HepG2 (cell line): ENCODE measurements around the gene EHD4. TPM values are rescaled to one million over a fixed set of nuclear protein-coding genes. Genes with fewer than 3 reads are reported as not detected.

Experiments
- ATAC-seq: fragments of 200-7000 bp; cut with Tn5 transposase; 3 replicates; pipeline ENCODE4 v1.9.1; 2020; ENCODE audit warnings: mild to moderate bottlenecking, moderate library complexity
- BruUV-seq: library from RNA; stranded (reverse); fragments of 400-500 nt; replicated peaks from 2 replicates; lab custom pipeline; 2021; lab: Mats Ljungman, UMichigan
- CTCF ChIA-PET: fragments of 300-600 bp; formaldehyde crosslinking; extraction: SDS; loops from one replicate; lab custom pipeline; 2021; ENCODE audit warnings: low total read pairs, inconsistent platforms, low intra/inter-chr PET ratio; lab: Yijun Ruan, JAX
- POLR2A ChIA-PET: fragments of 350-600 bp; sonication (Branson Sonifier 250); formaldehyde crosslinking; loops from one replicate; lab custom pipeline; 2020; ENCODE audit warnings: antibody characterized with exemption, inconsistent platforms; lab: Yijun Ruan, JAX
- DNase-seq: peaks from one replicate; pipeline ENCODE4 v3.0.0-alpha.2; 2015; ENCODE audit warnings: low spot score
- FAIRE-seq: peaks from 3 replicates; lab custom pipeline; 2011; peaks lifted over from hg19 to GRCh38; lab: Jason Lieb, UNC
- H2AFZ ChIP-seq: one replicate; pipeline ENCODE4 v1.6.1; 2011; ENCODE audit warnings: low read length, inconsistent platforms
- H3K27ac ChIP-seq: fragments of 300-600 bp; 3 replicates; pipeline ENCODE4 v1.8.0; 2011; ENCODE audit warnings: mixed run types, mild to moderate bottlenecking, mixed read lengths, low read length, inconsistent platforms; ENCODE audit not compliant: insufficient read depth; ENCODE audit errors: extremely low read length
- H3K27me3 ChIP-seq, 2 experiments: fragments of 200-600 bp in 1 of 2; 2 replicates in 1 of 2; 3 replicates in 1 of 2; pipeline versions ENCODE4 v1.6.0 to v1.8.0; 2011; ENCODE audit warnings: low read length in 2 of 2, mild to moderate bottlenecking in 2 of 2, moderate library complexity in 2 of 2, inconsistent platforms in 1 of 2; ENCODE audit not compliant: insufficient read depth in 2 of 2, control insufficient read depth in 1 of 2
- H3K36me3 ChIP-seq, 2 experiments: fragments of 200-600 bp in 1 of 2; replicated peaks in 1 of 2; 2 replicates in 1 of 2; 3 replicates in 1 of 2; pipeline versions ENCODE4 v1.5.1 to v1.8.0; 2011; ENCODE audit warnings: low read length in 2 of 2, inconsistent platforms in 1 of 2; ENCODE audit not compliant: insufficient read depth in 2 of 2, control insufficient read depth in 1 of 2
- H3K4me1 ChIP-seq: 2 replicates; pipeline ENCODE4 v1.5.1; 2012; ENCODE audit warnings: low read length, inconsistent platforms; ENCODE audit not compliant: insufficient read depth
- H3K4me2 ChIP-seq: 2 replicates; pipeline ENCODE4 v1.6.0; 2011; ENCODE audit warnings: low read depth, low read length, inconsistent platforms
- H3K4me3 ChIP-seq, 3 experiments: fragments of 200-600 bp in 1 of 3; sonication (generic), shearing (Covaris generic) in 1 of 3; replicated peaks in 1 of 3; 2 replicates each; pipeline ENCODE4 v1.5.1; 2011 to 2016; ENCODE audit warnings: low read length in 3 of 3, inconsistent platforms in 2 of 3, low read depth in 2 of 3, mild to moderate bottlenecking in 2 of 3, control low read depth in 1 of 3, mixed read lengths in 1 of 3; ENCODE audit not compliant: insufficient read depth in 1 of 3
- H3K79me2 ChIP-seq: one replicate; pipeline ENCODE4 v1.6.1; 2011; ENCODE audit warnings: low read length, inconsistent platforms; ENCODE audit not compliant: insufficient read depth
- H3K9ac ChIP-seq: 2 replicates; pipeline ENCODE4 v1.6.0; 2011; ENCODE audit warnings: mild to moderate bottlenecking, low read depth, low read length, inconsistent platforms; ENCODE audit not compliant: insufficient read depth
- H3K9me3 ChIP-seq: 2 replicates; pipeline ENCODE4 v1.5.1; 2012; ENCODE audit warnings: mild to moderate bottlenecking, low read length
- H4K20me1 ChIP-seq: 2 replicates; pipeline ENCODE4 v1.6.0; 2011; ENCODE audit warnings: inconsistent platforms, mild to moderate bottlenecking, low read length, moderate library complexity; ENCODE audit not compliant: insufficient read depth
- ARID2 ChIP-seq: sonication (generic); formaldehyde crosslinking; IDR thresholded peaks from 2 replicates; pipeline ENCODE4 v1.8.1; 2022; ENCODE audit warnings: mild to moderate bottlenecking, missing genetic modification reagents, borderline replicate concordance
- MEIS2 ChIP-seq: sonication (generic); formaldehyde crosslinking; IDR thresholded peaks from 2 replicates; pipeline ENCODE4 v1.9.0; 2021; ENCODE audit warnings: mild to moderate bottlenecking, missing genetic modification reagents
- ONECUT2 ChIP-seq: sonication (generic); formaldehyde crosslinking; IDR thresholded peaks from 2 replicates; pipeline ENCODE4 v1.4.0; 2020; ENCODE audit warnings: missing genetic modification reagents
- ZNF225 ChIP-seq: sonication (generic); formaldehyde crosslinking; IDR thresholded peaks from 2 replicates; pipeline ENCODE4 v1.4.0; 2020; ENCODE audit warnings: mild to moderate bottlenecking, missing genetic modification reagents
- ZNF367 ChIP-seq: sonication (generic); formaldehyde crosslinking; IDR thresholded peaks from 2 replicates; pipeline ENCODE4 v1.4.0; 2020; ENCODE audit warnings: missing genetic modification reagents, borderline replicate concordance
- ZNF431 ChIP-seq: sonication (generic); formaldehyde crosslinking; IDR thresholded peaks from 2 replicates; pipeline ENCODE4 v1.9.0; 2022; ENCODE audit warnings: missing genetic modification reagents, low read depth, mild to moderate bottlenecking, borderline replicate concordance
- ZNF432 ChIP-seq: sonication (generic); formaldehyde crosslinking; IDR thresholded peaks from 2 replicates; pipeline ENCODE4 v1.5.0; 2020; ENCODE audit warnings: missing genetic modification reagents, mild to moderate bottlenecking, borderline replicate concordance
- ZNF546 ChIP-seq: sonication (generic); formaldehyde crosslinking; conservative IDR thresholded peaks from 2 replicates; pipeline ENCODE4 v1.8.1; 2023; ENCODE audit warnings: mild to moderate bottlenecking, missing genetic modification reagents
- ZNF549 ChIP-seq: sonication (generic); formaldehyde crosslinking; IDR thresholded peaks from 2 replicates; pipeline ENCODE4 v1.5.0; 2020; ENCODE audit warnings: missing genetic modification reagents
- ZNF552 ChIP-seq: sonication (generic); formaldehyde crosslinking; IDR thresholded peaks from 2 replicates; pipeline ENCODE4 v1.9.0; 2022; ENCODE audit warnings: missing genetic modification reagents, mild to moderate bottlenecking, borderline replicate concordance
- ZNF790 ChIP-seq: sonication (generic); formaldehyde crosslinking; IDR thresholded peaks from 2 replicates; pipeline ENCODE4 v1.8.0; 2022; ENCODE audit warnings: missing genetic modification reagents, mild to moderate bottlenecking, borderline replicate concordance
- ZNF883 ChIP-seq: sonication (generic); formaldehyde crosslinking; IDR thresholded peaks from 2 replicates; pipeline ENCODE4 v1.5.1; 2020; ENCODE audit warnings: mild to moderate bottlenecking, missing genetic modification reagents; ENCODE audit errors: not compliant biosample characterization
- WGBS: methylation state at CpG from one replicate; pipeline ENCODE4 v1.1.6; 2017; ENCODE audit warnings: low lambda C conversion rate; 5-methylcytosine and 5-hydroxymethylcytosine counted together
- in situ Hi-C: cut with HindIII; loops from 2 replicates; pipeline ENCODE4 v1.10.0; 2017; ENCODE audit warnings: low pct_unique_long_range_greater_than_20kb; ENCODE audit not compliant: extremely low pct_ligation_motif_present
- intact Hi-C: fragments of 100-400 bp; cut with micrococcal nuclease; formaldehyde crosslinking; loops from one replicate; pipeline ENCODE4 v1.10.0; 2022; ENCODE audit not compliant: unreplicated experiment
- polyA plus RNA-seq, 8 experiments: library from polyadenylated mRNA; depleted of rRNA in 3 of 8; stranded (reverse) in 7 of 8; unstranded in 1 of 8; fragments of >200 nt; fragmentation: Illumina TruSeq in 4 of 8; extraction: Trizol in 4 of 8; gene quantifications; 2 replicates each; pipeline versions ENCODE4 v1.2.1 to v1.2.3, GENCODE V29; 2011 to 2016; ENCODE audit warnings: low read depth in 4 of 8, missing spikeins in 1 of 8, mixed read lengths in 1 of 8; ENCODE audit not compliant: insufficient read depth in 1 of 8
- total RNA-seq, 5 experiments: library from RNA; depleted of rRNA; stranded (reverse); fragments of >200 nt; fragmentation: Illumina TruSeq; extraction: Trizol; gene quantifications; 2 replicates each; pipeline ENCODE4 v1.2.3, GENCODE V29; 2016; ENCODE audit warnings: low read depth in 1 of 5
- TF ChIP-seq, protein P1 (sequence below): sonication (generic); formaldehyde crosslinking; IDR thresholded peaks from 2 replicates; pipeline ENCODE4 v1.5.0; 2020; ENCODE audit warnings: mild to moderate bottlenecking, low read depth, missing genetic modification reagents, borderline replicate concordance
- TF ChIP-seq, protein P2 (sequence below): sonication (generic); formaldehyde crosslinking; IDR thresholded peaks from 2 replicates; pipeline ENCODE4 v1.5.0; 2020; ENCODE audit warnings: mild to moderate bottlenecking, missing genetic modification reagents
- TF ChIP-seq, protein P3 (sequence below): sonication (generic); formaldehyde crosslinking; IDR thresholded peaks from 2 replicates; pipeline ENCODE4 v1.5.0; 2020; ENCODE audit warnings: mild to moderate bottlenecking, missing genetic modification reagents
- TF ChIP-seq, protein P4 (sequence below): sonication (generic); formaldehyde crosslinking; IDR thresholded peaks from 2 replicates; pipeline ENCODE4 v1.4.0; 2020; ENCODE audit warnings: mild to moderate bottlenecking, missing genetic modification reagents
- TF ChIP-seq, protein P5 (sequence below): sonication (generic); formaldehyde crosslinking; IDR thresholded peaks from 2 replicates; pipeline ENCODE4 v1.8.0; 2022; ENCODE audit warnings: low read depth, missing genetic modification reagents

Gene EHD4
- total and polyA plus RNA-seq, 2 of the 13 experiments (the other 11 are each of a cell fraction or from before 2014, with no cell fraction given) = 3.1 to 4.8 TPM

DNA sequence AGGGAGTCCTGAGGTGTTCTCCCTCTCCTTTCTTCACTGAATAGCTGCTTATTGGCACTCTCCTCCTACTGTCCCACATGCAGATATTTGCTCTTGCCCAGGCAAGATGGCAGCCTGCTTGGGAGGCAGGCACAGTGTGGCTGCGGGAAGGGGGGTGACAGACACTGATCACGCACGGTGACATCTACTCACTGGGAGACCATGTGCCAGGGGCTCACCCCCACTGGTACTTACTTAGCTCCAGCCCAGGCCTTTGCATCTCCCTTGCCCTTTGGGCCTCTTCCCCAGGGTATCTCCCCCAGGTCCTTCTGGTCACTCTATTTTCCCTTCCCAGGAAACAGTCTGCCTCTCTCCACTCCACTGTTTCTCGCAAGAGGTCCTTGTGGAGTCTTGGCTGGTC lies 42.0 kb upstream of the EHD4 start (continued):
- no peak for TF ChIP-seq ZNF432
- TF ChIP-seq ZNF367 (CRISPR knock-in tag) = no peak
- TF ChIP-seq, protein P1, sequence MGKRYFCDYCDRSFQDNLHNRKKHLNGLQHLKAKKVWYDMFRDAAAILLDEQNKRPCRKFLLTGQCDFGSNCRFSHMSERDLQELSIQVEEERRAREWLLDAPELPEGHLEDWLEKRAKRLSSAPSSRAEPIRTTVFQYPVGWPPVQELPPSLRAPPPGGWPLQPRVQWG (CRISPR knock-in tag) = no peak
- TF ChIP-seq, protein P2, sequence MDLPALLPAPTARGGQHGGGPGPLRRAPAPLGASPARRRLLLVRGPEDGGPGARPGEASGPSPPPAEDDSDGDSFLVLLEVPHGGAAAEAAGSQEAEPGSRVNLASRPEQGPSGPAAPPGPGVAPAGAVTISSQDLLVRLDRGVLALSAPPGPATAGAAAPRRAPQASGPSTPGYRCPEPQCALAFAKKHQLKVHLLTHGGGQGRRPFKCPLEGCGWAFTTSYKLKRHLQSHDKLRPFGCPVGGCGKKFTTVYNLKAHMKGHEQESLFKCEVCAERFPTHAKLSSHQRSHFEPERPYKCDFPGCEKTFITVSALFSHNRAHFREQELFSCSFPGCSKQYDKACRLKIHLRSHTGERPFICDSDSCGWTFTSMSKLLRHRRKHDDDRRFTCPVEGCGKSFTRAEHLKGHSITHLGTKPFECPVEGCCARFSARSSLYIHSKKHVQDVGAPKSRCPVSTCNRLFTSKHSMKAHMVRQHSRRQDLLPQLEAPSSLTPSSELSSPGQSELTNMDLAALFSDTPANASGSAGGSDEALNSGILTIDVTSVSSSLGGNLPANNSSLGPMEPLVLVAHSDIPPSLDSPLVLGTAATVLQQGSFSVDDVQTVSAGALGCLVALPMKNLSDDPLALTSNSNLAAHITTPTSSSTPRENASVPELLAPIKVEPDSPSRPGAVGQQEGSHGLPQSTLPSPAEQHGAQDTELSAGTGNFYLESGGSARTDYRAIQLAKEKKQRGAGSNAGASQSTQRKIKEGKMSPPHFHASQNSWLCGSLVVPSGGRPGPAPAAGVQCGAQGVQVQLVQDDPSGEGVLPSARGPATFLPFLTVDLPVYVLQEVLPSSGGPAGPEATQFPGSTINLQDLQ (CRISPR knock-in tag) = no peak
- no peak for TF ChIP-seq ZNF225
- TF ChIP-seq ZNF883 (CRISPR knock-in tag) = no peak

DNA sequence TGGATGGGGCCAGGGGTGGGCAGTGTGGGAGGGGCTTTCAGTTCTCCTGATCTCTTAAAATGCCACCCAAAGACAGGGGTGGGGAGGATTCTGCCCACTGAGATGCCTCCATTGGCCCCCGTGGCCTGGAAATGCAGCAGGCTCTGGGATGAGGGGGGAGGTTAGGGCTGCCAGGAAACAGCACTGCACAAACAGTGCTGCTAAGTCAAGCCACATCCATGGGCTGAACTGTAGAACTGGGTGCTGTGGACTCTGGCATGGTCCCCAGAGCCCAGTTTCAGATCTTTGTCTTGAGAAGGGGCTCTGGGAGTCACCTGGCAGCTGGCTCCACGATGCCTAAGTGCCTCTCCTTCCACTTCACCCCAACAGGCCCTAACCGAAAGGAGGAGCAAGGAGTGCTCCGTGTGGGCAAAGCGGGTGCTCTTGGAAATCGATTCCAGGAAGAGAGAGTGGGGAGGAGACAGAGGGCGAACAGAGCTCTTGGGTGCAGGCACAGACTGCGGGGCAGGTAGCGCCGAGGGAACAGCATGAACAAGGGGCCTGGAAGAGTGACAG lies 40.6 kb upstream of the EHD4 start:
- DNase-seq (no peak), FAIRE-seq (no peak), ATAC-seq (no peak)
- H3K9ac ChIP-seq = no peak overlapping the region
- no peaks in the 10 kb centered on the region for H3K9me3 ChIP-seq
- H3K4me2 ChIP-seq = no peak overlapping the region
- in situ Hi-C loops = no loop called here
- peaks cover 9% of the 10 kb centered on the region for H3K4me1 ChIP-seq
- 64% methylated on average over 9 of the region's 10 CpGs for WGBS
- no peaks in the 10 kb centered on the region for H4K20me1 ChIP-seq
- no peaks in the 10 kb centered on the region for H3K79me2 ChIP-seq
- ChIA-PET POLR2A (no interaction called here), CTCF (no interaction called here)
- no peaks in the 10 kb centered on the region for H3K36me3 ChIP-seq
- peaks cover 3 to 15% of the 10 kb centered on the region in 2 experiments; a peak in 3 of 5 replicates for H3K27me3 ChIP-seq
- H3K4me3 ChIP-seq = no peak overlapping the region
- no peak overlapping the region for H3K27ac ChIP-seq
- intact Hi-C loops = no loop called here
- BruUV-seq = no TSS peak
- no peak overlapping the region for H2AFZ ChIP-seq
- no peak for TF ChIP-seq ZNF546 (CRISPR knock-in tag)
- TF ChIP-seq ZNF431 = no peak
- TF ChIP-seq, protein P3, sequence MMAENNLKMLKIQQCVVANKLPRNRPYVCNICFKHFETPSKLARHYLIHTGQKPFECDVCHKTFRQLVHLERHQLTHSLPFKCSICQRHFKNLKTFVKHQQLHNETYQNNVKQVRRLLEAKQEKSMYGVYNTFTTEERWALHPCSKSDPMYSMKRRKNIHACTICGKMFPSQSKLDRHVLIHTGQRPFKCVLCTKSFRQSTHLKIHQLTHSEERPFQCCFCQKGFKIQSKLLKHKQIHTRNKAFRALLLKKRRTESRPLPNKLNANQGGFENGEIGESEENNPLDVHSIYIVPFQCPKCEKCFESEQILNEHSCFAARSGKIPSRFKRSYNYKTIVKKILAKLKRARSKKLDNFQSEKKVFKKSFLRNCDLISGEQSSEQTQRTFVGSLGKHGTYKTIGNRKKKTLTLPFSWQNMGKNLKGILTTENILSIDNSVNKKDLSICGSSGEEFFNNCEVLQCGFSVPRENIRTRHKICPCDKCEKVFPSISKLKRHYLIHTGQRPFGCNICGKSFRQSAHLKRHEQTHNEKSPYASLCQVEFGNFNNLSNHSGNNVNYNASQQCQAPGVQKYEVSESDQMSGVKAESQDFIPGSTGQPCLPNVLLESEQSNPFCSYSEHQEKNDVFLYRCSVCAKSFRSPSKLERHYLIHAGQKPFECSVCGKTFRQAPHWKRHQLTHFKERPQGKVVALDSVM = no peak
- TF ChIP-seq ARID2 (CRISPR knock-in tag) = no peak
- TF ChIP-seq ONECUT2 (CRISPR knock-in tag) = no peak
- TF ChIP-seq, protein P4, sequence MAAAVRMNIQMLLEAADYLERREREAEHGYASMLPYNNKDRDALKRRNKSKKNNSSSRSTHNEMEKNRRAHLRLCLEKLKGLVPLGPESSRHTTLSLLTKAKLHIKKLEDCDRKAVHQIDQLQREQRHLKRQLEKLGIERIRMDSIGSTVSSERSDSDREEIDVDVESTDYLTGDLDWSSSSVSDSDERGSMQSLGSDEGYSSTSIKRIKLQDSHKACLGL = no peak
- TF ChIP-seq ZNF552 (CRISPR knock-in tag) = no peak
- TF ChIP-seq MEIS2 (CRISPR knock-in tag) = no peak
- no peak for TF ChIP-seq ZNF549
- no peak for TF ChIP-seq ZNF790 (CRISPR knock-in tag)
- TF ChIP-seq, protein P5, sequence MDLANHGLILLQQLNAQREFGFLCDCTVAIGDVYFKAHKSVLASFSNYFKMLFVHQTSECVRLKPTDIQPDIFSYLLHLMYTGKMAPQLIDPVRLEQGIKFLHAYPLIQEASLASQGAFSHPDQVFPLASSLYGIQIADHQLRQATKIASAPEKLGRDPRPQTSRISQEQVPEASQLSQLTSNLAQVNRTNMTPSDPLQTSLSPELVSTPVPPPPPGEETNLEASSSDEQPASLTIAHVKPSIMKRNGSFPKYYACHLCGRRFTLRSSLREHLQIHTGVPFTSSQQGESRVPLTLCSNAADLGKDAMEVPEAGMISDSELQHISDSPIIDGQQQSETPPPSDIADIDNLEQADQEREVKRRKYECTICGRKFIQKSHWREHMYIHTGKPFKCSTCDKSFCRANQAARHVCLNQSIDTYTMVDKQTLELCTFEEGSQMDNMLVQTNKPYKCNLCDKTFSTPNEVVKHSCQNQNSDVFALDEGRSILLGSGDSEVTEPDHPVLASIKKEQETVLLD = no peak
